Heart right ventricle (tissue), 16 donors: ENCODE results near the gene SAYSD1. TPM values are rescaled to one million over a fixed set of nuclear protein-coding genes. Genes with fewer than 3 reads are reported as not detected.

Experiments
- ATAC-seq, 8 donors: fragments of 200-7000 bp; cut with Tn5 transposase; one replicate each; pipeline ENCODE4 v1.9.1; 2020; ENCODE audit warnings: mild to moderate bottlenecking in 8 of 8, moderate library complexity in 8 of 8, moderate number of reproducible peaks in 1 of 8
- DNase-seq, 2 donors: peaks; one replicate each; pipeline ENCODE4 v3.0.0-alpha.2; 2020
- H3K27ac ChIP-seq, 10 donors: fragments of 200-600 bp; sonication (generic) in 2 of 10; one replicate each; pipeline versions ENCODE4 v1.5.0 to v1.8.0; 2020 to 2022; ENCODE audit warnings: mild to moderate bottlenecking in 3 of 10
- H3K27me3 ChIP-seq, 7 donors: fragments of 200-600 bp; one replicate each; pipeline ENCODE4 v1.8.0; 2021 to 2022; ENCODE audit warnings: mild to moderate bottlenecking in 2 of 7
- H3K36me3 ChIP-seq, 9 donors: fragments of 200-600 bp; sonication (generic) in 1 of 9; one replicate each; pipeline versions ENCODE4 v1.5.0 to v1.8.0; 2020 to 2022; ENCODE audit warnings: mild to moderate bottlenecking in 2 of 9
- H3K4me1 ChIP-seq, 9 donors: fragments of 200-600 bp; sonication (generic) in 1 of 9; one replicate each; pipeline versions ENCODE4 v1.5.0 to v1.8.0; 2020 to 2022; ENCODE audit warnings: mild to moderate bottlenecking in 4 of 9
- H3K4me3 ChIP-seq, 10 donors: fragments of 200-600 bp; sonication (generic) in 2 of 10; one replicate each; pipeline versions ENCODE4 v1.5.0 to v1.8.0; 2020 to 2022; ENCODE audit warnings: mild to moderate bottlenecking in 7 of 10, moderate library complexity in 2 of 10
- H3K9me3 ChIP-seq, 11 donors: fragments of 200-600 bp in 10 of 11; sonication (generic) in 2 of 11; one replicate each; pipeline versions ENCODE4 v1.5.0 to v1.8.0; 2013 to 2022; ENCODE audit warnings: mild to moderate bottlenecking in 2 of 11, control low read depth in 1 of 11, moderate library complexity in 1 of 11
- WGBS, 2 donors: extraction: QIAGEN DNeasy Blood & Tissue Kit; methylation state at CpG; one replicate each; pipeline ENCODE4 v1.1.7; 2013; ENCODE audit warnings: inconsistent platforms in 1 of 2; 5-methylcytosine and 5-hydroxymethylcytosine counted together
- intact Hi-C, 10 donors: fragments of 100-400 bp; cut with DNase I; formaldehyde crosslinking; loops; one replicate each; pipeline versions ENCODE4 v1.11.1 to v1.14.2; 2022
- polyA plus RNA-seq, 2 donors: library from polyadenylated mRNA; stranded (reverse); fragments of 200-250 nt; gene quantifications; one replicate each; pipeline ENCODE4 v1.2.3, GENCODE V29; 2013
- total RNA-seq, 10 donors: library from RNA; stranded (reverse); fragmentation: NEBNext Ultra II Directional in 3 of 10; extraction: Animal tissue kit (Norgen Biotek cat#: 25700) in 3 of 10; gene quantifications; one replicate each; pipeline versions ENCODE4 v1.2.1 to v1.2.4, GENCODE V29; 2021 to 2023
- TF ChIP-seq, protein P1 (sequence below), 9 donors: fragments of 200-600 bp; sonication (generic) in 2 of 9; IDR thresholded peaks; one replicate each; pipeline versions ENCODE4 v1.5.0 to v1.8.0; 2021 to 2022; ENCODE audit warnings: antibody characterized with exemption in 9 of 9, mild to moderate bottlenecking in 5 of 9, moderate library complexity in 1 of 9
- donor health status: Arrhythmogenic right ventricular cardiomyopathy.
- donor health status: ischemic (EF 13 %, LVEDD 7.1; RV severe dilation, severe dysfunction).
- donor health status: healthy with polysubstance abuse.
- donor health status: DM: no; HTN: yes; CAD: no.
- donor health status: DM: no; HTN: no; CAD: no.
- donor health status: ischemic (EF 25% LVEDD 6.9; RV normal size, moderate dysfunction).
- donor health status: ischemic (EF 25% LVEDD 5.7; RV mildly dilated, moderate dysfunction).
- donor health status: healthy.
- donor health status: DM: yes; HTN: yes; CAD: no.
- donor health status: Ischemic cardiomyopathy.
- donor health status: ischemic (EF 35%, LVEDD 5.7; RV mildly dilated, moderate dysfunction).
- donor health status: nonischemic (EF 11% LVEDD 7.7; RV severe dilation, severe dysfunction).
- donor health status: DM: yes; HTN: yes; CAD: no.
- donor health status: PGD.
- donor health status: ischemic (EF 29% LVEDD 5.4; RV normal size, mild dysfunction).
- donor health status: nonischemic (EF 23%, LVEDD 6.1; RV moderate dilation, normal function).

Gene SAYSD1
- total and polyA plus RNA-seq, 12 donors, result 6.4 to 11.5 (median 8.9) TPM

DNA sequence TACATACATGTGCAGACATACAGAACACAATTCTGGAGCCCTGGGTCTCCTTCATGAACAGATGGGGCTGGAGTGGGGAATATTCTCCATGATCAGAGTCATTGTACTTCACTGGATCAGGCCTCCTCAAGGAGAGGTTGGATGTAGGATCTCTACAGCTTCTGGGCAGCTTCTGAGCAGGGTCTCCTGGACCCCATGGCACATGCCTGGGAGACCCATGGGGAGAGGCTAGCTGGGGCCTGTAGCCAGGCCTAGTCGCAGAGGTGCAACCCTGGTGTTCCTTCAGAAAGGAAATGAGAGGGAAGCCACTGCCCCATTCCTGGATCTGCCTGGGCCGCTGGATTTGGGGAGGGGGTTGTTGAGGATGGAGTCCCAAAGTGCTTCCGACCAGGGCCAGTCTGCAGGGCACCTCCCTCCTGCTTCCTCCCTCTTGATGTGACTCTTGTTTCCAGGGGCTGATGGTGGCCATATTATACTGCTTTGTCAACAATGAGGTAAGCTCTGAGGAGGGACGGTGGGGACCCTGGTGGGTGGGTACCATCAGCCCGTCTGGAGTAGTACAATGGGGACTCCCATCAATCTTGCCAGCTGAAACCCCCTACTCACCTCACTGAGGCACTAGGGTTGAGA is 34.6 kb downstream of the SAYSD1 start:
- TF ChIP-seq, protein P1, sequence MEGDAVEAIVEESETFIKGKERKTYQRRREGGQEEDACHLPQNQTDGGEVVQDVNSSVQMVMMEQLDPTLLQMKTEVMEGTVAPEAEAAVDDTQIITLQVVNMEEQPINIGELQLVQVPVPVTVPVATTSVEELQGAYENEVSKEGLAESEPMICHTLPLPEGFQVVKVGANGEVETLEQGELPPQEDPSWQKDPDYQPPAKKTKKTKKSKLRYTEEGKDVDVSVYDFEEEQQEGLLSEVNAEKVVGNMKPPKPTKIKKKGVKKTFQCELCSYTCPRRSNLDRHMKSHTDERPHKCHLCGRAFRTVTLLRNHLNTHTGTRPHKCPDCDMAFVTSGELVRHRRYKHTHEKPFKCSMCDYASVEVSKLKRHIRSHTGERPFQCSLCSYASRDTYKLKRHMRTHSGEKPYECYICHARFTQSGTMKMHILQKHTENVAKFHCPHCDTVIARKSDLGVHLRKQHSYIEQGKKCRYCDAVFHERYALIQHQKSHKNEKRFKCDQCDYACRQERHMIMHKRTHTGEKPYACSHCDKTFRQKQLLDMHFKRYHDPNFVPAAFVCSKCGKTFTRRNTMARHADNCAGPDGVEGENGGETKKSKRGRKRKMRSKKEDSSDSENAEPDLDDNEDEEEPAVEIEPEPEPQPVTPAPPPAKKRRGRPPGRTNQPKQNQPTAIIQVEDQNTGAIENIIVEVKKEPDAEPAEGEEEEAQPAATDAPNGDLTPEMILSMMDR (IDR thresholded peaks at IDR 0.05), result no peak
- Histone ChIP-seq H3K27ac (no peak overlapping the region), H3K4me1 (no peaks in the 10 kb centered on the region), H3K36me3 (no peaks in the 10 kb centered on the region), H3K9me3 (no peaks in the 10 kb centered on the region), H3K4me3 (no peak overlapping the region), H3K27me3 (peaks cover 0 to 22% (median 0%) of the 10 kb centered on the region in 7 donors)
- ATAC-seq, result no peak
- WGBS, 2 donors, result 80 to 92% methylated on average over 5 of the region's 5 CpGs
- DNase-seq, result no peak
- intact Hi-C loops, result loop anchor here in 1 of 10 donors (10.0 kb wide), 1 partner anchor 106 kb away; no protein-coding TSS in a partner anchor

- intact Hi-C loops, result loop anchor here in 1 of 10 donors (10.0 kb wide), 1 partner anchor 105 kb away; no protein-coding TSS in a partner anchor
- TF ChIP-seq, protein P1 (IDR thresholded peaks at IDR 0.05), result no peak
- ATAC-seq (no peak), DNase-seq (no peak)
- no peaks in the 10 kb centered on the region for H3K4me1 ChIP-seq
- peaks cover 0 to 15% (median 0%) of the 10 kb centered on the region in 7 donors for H3K27me3 ChIP-seq
- H3K9me3 ChIP-seq, result no peaks in the 10 kb centered on the region
- no peak overlapping the region for H3K27ac ChIP-seq
- WGBS, 2 donors, result 84 to 87% methylated on average over 8 of the region's 8 CpGs
- no peaks in the 10 kb centered on the region for H3K36me3 ChIP-seq
- no peak overlapping the region for H3K4me3 ChIP-seq
Observed at GRCh38 chr6:39079197-39080125, 35.5 kb downstream of the SAYSD1 start.

- ATAC-seq, result no peak
- intact Hi-C loops, result no loop called here
Observed at GRCh38 chr6:39078695-39079094, 36.3 kb downstream of the SAYSD1 start.

More at GRCh38 chr6:39078695-39079094, 36.3 kb downstream of the SAYSD1 start:
- Histone ChIP-seq H3K27ac (no peak overlapping the region), H3K27me3 (peaks cover 0 to 7% (median 0%) of the 10 kb centered on the region in 7 donors), H3K4me3 (no peak overlapping the region), H3K4me1 (no peaks in the 10 kb centered on the region), H3K9me3 (no peaks in the 10 kb centered on the region), H3K36me3 (no peaks in the 10 kb centered on the region)
- WGBS, 2 donors, result 85 to 92% methylated on average over 3 of the region's 3 CpGs
- TF ChIP-seq, protein P1 (IDR thresholded peaks at IDR 0.05), result no peak
- no peak for DNase-seq
